NCI-H187 treated with DMSO at 0.1 percent for 48 hours (cell line): ENCODE measurements around the gene CLDN2.
"Not testable (repeated sequence)": the region's sequence is repeated elsewhere in the genome, so short reads cannot be mapped to it uniquely, and the experiment has no call there.

Experiments used
- DNase-seq: peaks from one replicate; lab custom pipeline; 2025; lab: John Stamatoyannopoulos, UW

The CLDN2 gene, protein sequence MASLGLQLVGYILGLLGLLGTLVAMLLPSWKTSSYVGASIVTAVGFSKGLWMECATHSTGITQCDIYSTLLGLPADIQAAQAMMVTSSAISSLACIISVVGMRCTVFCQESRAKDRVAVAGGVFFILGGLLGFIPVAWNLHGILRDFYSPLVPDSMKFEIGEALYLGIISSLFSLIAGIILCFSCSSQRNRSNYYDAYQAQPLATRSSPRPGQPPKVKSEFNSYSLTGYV

DNA sequence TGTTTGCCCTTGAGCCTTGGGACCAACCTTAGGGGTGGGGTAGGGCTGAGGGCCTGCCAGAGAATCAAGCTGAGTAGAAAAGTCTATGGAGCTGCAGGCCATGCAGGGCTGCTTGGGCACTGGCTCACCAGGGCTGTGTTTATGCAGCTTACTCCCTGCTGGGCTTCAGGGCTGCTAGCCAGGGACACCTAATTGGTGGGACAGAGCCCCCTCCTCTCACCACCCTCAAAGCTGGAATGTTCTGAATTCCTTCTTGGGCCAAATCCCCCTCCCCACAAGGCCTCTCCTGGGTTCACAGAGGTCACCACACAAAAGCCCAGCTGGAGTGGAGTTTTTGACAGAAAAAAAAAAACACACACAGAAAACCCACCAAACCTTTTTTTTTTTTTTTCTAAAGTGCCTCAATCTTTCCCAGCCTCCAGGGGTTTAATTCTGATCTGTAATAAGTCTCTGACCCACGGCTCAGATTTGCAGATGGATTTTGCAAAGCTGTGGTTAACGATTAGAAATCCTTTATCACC lies at the start of gene CLDN2:
Gene CLDN2 (plus strand): TSS at position 471 of the 521 bp plus-strand sequence. CDS start 7,827 bp downstream, outside the sequence.
- DNase-seq = no peak

DNA sequence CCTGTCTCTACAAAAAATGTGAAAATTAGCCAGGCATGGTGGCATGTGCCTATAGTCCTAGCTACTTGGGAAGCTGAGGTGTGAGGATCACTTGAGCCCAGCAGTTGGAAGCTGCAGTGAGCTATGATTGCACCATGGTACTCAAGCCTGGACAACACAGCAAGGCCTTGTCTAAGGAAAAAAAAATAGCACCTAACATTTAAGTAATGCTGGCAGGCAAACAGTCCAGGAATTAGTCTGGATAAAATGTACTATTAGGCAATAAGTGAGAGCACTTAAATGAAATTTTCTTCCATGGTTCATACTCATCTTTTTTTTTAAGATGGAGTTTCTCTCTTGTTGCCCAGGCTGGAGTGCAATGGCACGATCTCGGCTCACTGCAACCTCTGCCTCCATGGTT lies 47.4 kb upstream of the CLDN2 start:
- DNase-seq = not testable (repeated sequence)

DNA sequence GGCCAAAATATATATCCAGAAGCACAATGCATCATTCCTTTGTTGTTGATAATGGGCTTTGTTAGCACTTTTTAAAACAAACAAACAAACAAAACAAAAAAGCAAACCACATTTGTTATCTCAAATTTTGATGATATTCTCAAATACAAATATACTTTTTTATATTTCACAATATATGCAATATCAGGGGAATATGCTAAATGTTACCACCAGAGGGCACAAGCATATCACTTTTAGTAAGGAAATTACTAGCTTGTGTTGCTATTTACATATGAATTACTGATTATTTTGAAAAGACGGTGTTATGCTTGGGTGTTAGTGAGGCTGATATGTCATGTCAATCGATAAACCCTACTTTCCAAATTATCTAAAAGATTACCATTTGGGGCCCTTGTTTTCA lies 46.1 kb upstream of the CLDN2 start:
- peak; percentile 0 for DNase-seq

DNA sequence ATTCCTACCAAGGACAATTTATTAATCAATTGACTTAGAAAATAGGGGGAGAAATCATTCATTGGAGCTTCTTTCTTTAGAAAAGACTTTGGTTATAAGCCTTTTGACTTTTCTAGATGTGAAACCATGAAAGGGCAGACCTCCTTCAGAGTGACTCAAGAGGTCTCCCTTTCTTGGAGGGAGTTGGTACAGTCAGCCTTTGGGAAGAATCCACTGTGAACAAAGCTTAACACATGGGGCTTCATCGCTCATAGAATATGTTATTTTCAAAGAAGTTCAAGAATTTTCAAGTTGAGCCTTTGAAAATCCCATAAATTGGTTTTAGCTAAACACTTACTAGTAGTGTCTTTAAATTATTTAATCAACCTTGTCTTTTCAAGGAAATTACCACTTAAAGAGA lies 45.1 kb upstream of the CLDN2 start:
- DNase-seq = no peak

DNA sequence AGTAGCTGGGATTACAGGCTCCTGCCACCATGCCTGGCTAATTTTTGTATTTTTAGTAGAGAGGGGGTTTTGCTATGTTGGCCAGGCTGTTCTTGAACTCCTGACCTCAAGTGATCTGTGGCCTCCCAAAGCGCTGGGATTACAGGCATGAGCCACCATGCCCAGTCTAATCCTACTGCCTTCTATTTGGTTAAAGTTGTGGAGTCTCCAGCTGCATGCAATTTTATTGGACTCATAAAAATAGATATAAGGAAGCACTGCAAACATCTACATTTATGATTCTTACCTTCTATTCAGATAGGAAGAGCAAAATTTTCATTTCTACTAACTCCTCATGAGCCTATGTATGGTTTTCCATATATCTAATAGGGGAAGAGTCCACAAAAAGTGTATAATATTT lies 30.7 kb upstream of the CLDN2 start:
- DNase-seq = no peak

DNA sequence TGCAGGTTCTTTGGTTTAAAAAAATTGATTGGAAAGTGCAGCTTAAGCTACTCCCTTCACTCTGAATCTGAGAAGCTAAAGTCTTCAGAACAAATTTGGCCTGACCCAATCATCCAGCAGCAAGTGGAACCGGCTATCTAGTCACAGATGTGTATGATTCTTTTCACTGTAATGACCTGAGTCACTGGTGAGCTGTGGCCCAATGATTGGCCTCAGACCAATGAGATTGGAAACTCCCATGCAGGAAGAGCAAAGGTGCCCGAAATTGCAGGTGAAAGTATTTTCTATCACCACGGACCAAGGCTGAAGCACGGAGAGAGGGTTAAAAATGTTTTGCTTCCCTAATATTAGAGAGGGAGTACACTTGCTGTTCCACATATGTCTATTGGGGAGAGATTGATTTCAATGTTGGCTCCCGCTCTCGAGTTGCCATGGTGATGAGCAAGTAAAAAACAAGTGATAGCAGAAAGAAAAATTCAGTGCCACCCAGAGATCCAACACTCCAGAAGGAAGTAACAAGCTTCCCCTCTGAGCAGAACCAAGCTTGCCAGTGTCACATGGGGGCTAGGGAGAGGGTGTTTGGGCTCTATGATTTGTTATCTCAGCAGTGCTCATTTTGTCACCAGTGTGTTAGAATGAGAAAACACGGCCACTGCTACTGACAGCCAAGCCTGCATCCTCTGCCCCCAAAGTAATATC lies 28.3 kb upstream of the CLDN2 start:
- DNase-seq = no peak

DNA sequence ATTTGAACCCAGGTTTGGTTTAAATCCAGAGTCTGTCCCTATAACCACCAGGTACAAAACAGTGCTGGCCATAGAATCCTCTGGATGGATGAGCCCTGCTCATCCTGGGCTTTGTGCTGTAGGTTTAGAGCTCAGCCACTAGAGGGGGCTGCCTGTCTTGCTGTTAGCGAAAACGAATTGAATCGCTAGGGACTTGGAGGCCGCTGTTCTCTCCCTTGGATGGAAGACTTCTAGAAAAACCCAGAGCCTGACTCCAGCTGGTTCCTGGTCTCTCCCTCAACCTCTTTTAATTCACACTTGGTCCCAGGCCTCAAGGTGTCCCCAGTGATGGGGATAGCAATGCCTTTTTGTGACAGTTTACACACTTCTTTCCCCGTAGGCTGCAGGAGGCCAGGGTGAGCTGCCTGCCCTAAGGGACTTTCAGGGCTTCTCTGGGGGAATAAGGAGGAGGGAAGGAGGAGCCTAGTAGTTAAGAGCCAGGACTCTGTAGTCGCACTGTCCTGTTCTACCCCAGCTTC lies 25.8 kb upstream of the CLDN2 start:
- peak; percentile 8 for DNase-seq

DNA sequence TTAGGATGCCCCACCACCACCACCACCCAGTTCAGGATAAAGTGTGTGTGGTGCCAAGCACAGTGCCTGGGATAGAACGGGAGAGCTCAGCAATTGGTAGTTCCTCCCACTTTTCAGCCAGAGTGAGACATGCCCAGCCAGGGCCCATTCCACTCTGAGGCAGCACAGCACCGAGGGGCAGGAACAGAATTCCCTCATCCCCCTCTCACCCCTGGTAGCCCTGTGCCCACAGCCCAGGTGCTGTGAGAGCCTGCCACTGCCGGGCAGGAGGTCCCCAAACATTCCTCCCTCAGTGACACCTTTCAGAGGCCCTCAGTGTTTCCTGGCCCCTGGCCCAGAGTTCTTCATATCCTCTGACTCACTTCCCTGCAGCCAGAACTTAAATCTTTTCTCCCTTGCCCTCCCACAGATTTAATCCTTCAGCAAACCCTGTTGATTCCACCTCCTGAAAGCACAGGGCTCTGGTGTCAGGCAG lies 25.2 kb upstream of the CLDN2 start:
- no peak for DNase-seq

DNA sequence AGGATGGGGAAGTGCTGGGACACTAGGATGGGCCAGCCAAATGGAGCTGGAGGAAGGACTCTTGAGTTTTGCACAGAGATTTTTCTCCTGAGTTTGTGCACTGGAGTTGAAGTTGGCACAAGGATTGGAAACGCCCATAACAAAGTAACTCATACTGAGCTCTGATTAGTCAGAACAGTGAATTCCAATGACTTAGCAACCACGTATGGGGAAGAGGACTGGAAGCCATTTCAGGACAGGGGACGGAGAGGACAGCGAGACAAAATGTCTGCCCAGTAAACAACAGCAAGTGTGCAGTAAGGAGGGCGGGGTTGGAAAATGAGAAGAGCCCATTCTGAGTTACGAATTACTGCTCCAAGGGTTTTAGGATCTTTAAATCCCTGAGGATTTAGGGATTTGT lies 22.9 kb upstream of the CLDN2 start:
- DNase-seq = no peak

DNA sequence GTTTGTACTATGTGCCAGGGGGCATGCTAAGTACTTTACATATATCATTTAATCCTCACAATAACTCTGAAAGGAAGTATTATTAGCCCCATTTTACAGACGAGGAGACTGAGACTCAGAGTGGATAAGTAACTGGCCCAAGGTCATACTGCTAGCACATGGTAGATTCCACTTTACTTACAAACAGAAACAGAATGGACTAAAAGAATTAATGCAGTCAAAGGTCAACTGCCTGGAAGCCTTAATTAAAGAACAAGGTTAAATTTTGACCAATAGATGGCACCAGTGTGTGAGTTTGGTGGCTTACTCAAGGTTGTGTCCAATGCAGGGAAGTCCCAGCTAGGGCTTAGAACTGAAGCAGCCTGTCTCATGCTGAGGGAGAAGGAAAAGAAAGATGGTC lies 21.7 kb upstream of the CLDN2 start:
- no peak for DNase-seq

DNA sequence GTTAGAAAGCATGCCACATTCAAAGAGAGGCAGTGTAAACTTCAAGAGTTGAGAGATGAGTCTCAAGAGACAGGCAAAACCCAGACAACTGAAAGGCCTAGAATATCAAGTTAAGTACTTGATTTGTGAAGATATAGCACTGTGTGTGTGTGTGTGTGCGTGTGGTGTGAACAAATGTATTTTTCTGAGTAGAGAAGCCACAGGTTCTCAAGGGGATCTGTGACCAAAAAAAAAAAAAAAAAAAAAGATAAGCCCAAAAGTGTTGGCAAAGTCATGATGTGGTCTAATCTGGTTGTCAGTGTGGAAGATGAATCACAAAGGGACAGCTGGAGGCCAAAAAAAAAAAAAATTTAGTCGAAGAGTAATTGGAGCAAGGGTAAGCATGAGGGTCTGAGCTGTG lies 20.9 kb upstream of the CLDN2 start:
- DNase-seq = no peak

DNA sequence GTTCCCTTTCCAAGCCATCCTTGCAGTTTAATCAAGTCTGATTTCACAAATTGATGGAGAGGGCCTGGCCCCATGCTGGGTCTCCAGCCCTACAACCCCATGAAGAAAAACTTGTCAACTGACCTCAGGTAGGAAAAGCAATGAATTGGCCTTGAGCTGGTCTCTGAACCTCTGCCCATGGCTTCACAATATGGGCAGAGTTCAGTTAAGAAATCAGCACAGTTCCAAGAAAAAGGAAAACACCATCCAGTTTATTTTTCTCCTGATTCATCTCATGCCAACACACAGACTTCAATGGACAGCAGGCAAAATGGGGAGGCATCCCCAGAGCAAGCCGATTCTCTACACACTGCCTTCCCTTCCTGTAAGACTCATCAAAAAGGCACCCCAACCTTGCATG lies 20.4 kb upstream of the CLDN2 start:
- no peak for DNase-seq

DNA sequence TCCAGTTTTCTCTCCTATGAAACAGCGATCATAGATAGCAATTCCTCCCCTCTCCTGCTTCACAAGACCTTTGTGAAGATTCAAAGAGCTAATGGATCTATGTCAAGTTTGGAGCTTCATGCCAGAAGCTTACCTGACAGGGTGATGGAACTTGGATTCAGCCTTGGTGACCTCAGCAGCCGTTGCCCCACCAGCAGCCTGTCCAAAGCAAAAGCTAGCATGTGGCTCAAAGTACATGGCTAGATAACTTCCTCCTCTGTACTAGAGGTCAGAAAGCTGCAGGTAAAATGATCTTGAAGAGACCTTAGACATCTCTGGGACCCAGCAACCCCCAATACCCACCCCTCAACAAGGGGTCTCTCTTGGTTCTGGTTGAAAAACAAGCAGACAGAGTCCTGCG lies 18.9 kb upstream of the CLDN2 start:
- DNase-seq = no peak

DNA sequence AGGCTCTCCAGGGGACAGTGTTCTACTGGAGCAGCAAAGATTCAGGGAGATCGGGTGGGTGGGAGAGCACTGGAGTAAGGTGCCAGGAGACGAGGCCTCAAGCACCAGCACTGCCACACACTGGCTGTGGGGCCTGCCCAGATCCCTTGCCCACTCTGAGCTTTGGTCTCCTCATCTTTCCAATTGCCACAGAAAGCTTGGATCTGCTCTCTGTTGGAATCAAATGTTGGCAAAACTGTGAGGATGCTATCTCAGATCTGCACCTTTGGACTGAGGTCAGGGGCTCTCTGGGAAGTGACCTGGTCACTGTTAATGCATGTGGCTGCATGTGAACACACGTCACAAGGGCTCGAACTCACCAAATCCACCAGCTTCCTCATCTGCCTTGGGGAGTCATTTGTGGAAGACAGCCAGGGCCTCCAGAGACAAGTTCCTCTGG lies 18.4 kb upstream of the CLDN2 start:
- no peak for DNase-seq

DNA sequence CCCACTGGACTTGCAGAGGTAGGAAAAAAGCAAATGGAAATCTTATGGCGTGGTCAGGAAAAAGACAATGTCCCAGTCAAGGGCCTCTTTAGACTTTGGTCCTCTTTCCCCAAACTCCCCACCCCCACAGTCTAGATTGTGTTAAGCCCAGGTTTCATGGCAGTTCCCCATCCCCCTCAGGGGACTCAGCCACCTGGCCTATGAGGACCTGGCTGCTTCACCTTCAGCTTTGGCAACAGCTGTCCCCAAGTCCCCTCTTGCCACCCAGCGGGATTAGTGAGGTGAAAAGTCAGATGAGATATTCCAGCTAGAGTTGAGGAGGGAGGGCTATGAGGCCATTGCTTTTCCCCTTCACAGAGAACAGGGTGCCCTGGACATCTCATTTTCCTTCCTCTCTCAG lies 17.5 kb upstream of the CLDN2 start:
- no peak for DNase-seq

DNA sequence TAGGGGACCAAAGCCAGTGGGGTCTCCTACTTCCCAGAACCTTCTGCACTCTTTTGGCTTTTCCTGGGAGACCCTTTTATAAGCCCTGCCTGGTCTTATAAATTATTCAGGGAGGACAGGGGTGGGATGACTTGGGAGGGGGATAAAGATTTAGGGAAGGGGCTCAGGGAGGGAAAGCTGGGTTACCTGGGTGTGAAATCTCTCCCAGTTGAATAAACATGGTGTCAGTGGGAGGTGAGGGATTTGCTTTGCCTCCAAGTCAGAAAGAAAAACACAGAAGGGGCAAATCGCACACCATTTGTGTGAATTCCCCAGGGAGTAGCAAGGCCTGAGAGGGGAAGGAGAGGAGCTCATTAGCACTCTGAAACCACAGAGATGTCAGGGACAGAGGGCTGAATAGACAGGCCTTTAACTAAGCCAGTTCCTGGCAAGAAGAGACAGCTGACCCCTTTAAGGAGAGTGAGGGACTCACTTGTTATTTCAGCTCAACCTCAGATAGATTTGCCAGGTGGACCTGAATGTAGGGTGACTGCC lies 16.8 kb upstream of the CLDN2 start, which contains the start of gene RIPPLY1:
Gene RIPPLY1 (minus strand): TSS at position 51 of the 534 bp plus-strand sequence. CDS start 54 bp downstream, outside the sequence.
- DNase-seq = no peak

DNA sequence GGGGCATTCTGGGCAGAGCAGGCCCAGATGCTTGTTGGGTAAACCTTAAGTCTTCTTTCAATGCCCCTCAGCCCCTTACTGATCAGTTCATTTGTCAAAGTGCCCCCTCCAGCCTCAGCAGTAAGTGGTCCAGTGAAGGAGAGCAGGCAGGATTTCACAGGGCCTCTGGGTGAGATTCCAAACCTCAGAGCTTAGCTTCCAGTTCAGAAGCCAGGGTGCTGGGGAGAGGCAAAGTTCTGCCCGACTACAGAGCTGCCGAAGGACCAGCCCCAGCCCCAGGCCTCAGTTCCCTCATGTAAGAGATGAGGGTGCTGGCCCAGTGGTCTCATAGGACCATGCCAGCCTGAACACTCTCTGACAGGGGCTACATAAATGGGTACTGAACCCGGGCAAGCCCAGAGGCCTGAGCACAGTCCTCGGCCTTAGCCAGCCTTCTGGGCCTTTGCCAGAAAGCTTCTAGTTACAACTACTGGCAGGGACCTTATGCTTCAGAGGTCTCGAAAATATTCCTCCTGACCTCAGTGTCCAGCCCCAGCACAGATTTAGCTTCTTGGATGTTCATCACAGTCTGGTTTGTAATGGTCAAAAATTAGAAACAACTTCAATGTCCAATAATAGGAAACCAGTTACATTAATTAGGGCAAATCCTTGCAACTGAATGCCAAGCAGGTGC lies 16.2 kb upstream of the CLDN2 start:
- DNase-seq = no peak

DNA sequence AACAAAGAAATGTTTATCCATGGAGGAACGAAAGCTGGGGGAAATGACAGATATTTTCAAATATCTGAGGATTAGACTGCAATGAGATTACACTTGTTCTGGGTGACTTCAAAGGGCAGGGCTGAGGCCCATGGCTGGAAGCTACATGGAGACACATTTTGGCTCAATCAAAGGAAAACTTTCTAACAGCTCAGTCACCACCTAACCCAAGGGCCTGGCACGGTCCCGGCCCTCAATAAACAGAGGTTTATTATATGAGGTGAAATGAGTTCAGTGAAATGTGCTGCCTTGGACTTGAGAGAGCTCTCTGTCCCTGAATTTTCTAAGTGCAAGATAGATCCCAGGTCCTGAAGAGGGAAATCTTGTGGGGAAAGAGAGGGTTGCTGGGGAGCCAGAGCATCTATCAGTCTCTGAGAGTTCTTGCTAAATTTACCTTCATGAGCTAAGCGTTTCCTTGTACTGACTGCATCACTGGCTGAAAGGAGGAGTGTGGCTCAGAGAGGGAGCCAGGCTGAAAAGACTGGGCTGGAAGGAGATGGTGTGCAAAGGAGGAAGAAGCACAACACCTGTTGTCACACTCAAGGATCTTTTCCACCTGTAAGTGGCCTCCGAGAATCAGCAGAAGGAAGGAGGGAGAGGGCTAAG lies 15.0 kb upstream of the CLDN2 start:
- DNase-seq = no peak

DNA sequence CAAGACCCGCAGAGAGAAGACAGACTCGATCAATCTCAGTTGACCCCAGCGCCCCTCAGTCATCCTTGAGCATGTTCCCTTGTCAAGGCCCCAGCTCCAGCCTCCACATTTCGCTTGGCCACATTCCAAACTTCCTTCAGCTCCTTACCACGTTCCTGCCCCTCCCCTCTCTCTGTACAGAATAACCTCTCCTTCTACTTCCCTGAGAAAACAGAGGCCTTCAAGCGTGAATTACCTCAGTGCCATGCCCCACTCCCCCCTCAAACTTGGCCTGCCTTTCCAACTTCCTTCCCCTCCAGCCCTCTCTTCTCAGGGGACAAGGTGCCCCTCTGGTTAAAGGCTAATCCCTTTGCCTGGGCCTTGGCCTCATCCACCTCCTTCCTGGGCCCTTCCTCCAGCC lies 13.8 kb upstream of the CLDN2 start:
- no peak for DNase-seq

DNA sequence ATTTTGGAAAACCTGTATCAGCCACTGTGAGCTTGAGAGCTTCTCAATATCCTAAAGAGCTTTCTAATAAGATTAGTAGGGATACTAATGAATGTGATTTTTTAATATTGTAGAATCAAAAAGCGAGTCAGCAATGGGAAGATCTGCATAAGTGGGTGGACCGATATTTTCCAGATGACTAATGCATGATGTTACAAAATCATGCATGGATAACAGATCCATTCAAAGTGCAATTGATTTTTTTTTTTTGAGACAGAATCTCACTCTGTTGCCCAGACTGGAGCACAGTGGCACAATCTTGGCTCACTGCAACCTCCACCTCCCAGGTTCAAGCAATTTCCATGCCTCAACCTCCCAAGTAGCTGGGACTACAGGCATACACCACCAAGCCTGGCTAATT lies 7.3 kb upstream of the CLDN2 start:
- DNase-seq = no peak

DNA sequence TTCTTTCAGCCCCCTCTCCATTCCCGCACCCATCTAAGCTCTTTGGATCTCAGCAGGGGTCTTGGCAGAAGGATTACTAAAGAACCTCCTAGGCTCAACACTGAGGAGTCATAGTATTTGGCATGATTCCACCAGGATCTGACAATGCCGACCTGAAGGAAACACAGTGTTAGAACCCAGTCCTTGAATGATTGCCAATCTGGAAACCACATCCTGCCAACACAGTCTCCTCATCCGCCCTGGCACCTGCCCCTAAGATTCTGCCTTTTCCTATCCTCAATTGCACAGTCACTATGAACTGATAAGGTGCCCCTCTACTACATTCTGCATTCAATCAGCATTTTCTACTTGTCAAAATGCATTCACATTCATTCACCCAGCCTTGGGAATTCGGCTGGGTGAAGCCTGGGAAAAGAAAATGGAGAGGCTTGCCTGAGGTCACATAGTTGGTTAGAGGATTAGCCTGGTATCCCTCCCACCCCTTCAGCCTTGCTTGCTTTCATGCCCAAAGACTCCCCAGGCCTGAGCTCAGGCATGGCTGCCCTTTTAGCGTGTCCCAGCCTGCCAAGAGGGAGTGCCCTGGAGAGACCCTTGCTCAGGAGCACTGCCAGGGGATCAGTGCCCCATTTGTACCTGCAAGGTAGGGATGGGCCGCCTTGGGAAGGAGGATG lies 2.2 kb upstream of the CLDN2 start:
- no peak for DNase-seq
